GM12878 (cell line): Measurements from ENCODE around the gene ADRA2B. TPM values are rescaled to one million over a fixed set of nuclear protein-coding genes. Genes with fewer than 3 reads are reported as not detected.

Source experiments
- ATAC-seq: fragments of 200-7000 bp; cut with Tn5 transposase; 3 replicates; pipeline ENCODE4 v1.9.1; 2020; ENCODE audit warnings: mild to moderate bottlenecking, moderate library complexity
- BruUV-seq: library from RNA; stranded (reverse); fragments of 400-500 nt; replicated peaks from 2 replicates; lab custom pipeline; 2021; lab: Mats Ljungman, UMichigan
- CTCF ChIA-PET: fragments of 300-600 bp; sonication (Branson Sonifier 250); formaldehyde crosslinking; extraction: SDS; loops from one replicate; lab custom pipeline; 2021; ENCODE audit warnings: inconsistent platforms; lab: Yijun Ruan, JAX
- POLR2A ChIA-PET: fragments of 350-600 bp; formaldehyde crosslinking; extraction: SDS; loops from one replicate; lab custom pipeline; 2021; ENCODE audit warnings: inconsistent platforms; lab: Charles Lee
- RAD21 ChIA-PET: fragments of 300-600 bp; sonication (Branson Sonifier 250); formaldehyde crosslinking; loops from one replicate; lab custom pipeline; 2023; ENCODE audit warnings: antibody characterized with exemption; ENCODE audit not compliant: unreplicated experiment; lab: Charles Lee
- SMC1A ChIA-PET: fragments of 300-600 bp; sonication (Branson Sonifier 250); formaldehyde crosslinking; loops from one replicate; lab custom pipeline; 2023; ENCODE audit not compliant: unreplicated experiment, uncharacterized antibody; lab: Charles Lee
- DNase-seq: peaks from one replicate; pipeline ENCODE4 v3.0.0-alpha.2; 2011; ENCODE audit warnings: low read depth, low spot score
- FAIRE-seq: peaks from 3 replicates; lab custom pipeline; 2011; peaks lifted over from hg19 to GRCh38; lab: Jason Lieb, UNC
- H2AFZ ChIP-seq: 2 replicates; pipeline ENCODE4 v1.6.0; 2011; ENCODE audit warnings: low read depth, low read length, control low read depth; ENCODE audit not compliant: control insufficient read depth
- H3K27ac ChIP-seq: 2 replicates; pipeline ENCODE4 v1.5.1; 2011; ENCODE audit warnings: control low read depth; ENCODE audit not compliant: control insufficient read depth, insufficient read depth
- H3K27me3 ChIP-seq, 2 experiments: replicated peaks in 1 of 2; 2 replicates each; pipeline versions ENCODE4 v1.6.0 to v1.6.1; 2011; ENCODE audit warnings: low read length in 1 of 2; ENCODE audit not compliant: control insufficient read depth in 2 of 2, insufficient read depth in 2 of 2
- H3K36me3 ChIP-seq, 2 experiments: 2 replicates each; pipeline ENCODE4 v1.5.1; 2011; ENCODE audit warnings: low read length in 1 of 2; ENCODE audit not compliant: control insufficient read depth in 2 of 2, insufficient read depth in 2 of 2
- H3K4me1 ChIP-seq: 2 replicates; pipeline ENCODE4 v1.6.1; 2011; ENCODE audit warnings: mild to moderate bottlenecking, low read length, moderate library complexity, mixed read lengths; ENCODE audit not compliant: control insufficient read depth, insufficient read depth
- H3K4me2 ChIP-seq: 2 replicates; pipeline ENCODE4 v1.6.0; 2011; ENCODE audit warnings: control low read depth; ENCODE audit not compliant: control insufficient read depth, insufficient read depth
- H3K4me3 ChIP-seq: fragments of 200-600 bp; sonication (generic); 2 replicates; pipeline ENCODE4 v1.5.1; 2016
- H3K79me2 ChIP-seq: 2 replicates; pipeline ENCODE4 v1.6.0; 2011; ENCODE audit warnings: low read length; ENCODE audit not compliant: control insufficient read depth, insufficient read depth
- H3K9ac ChIP-seq: 2 replicates; pipeline ENCODE4 v1.8.0; 2011; ENCODE audit warnings: low read length, control low read depth, mixed read lengths; ENCODE audit not compliant: control insufficient read depth, insufficient read depth
- H3K9me3 ChIP-seq: replicated peaks from 3 replicates; pipeline ENCODE4 v1.5.1; 2011; ENCODE audit warnings: mild to moderate bottlenecking, low read length; ENCODE audit not compliant: control insufficient read depth, insufficient read depth
- H4K20me1 ChIP-seq: 2 replicates; pipeline ENCODE4 v1.6.0; 2011; ENCODE audit not compliant: control insufficient read depth, insufficient read depth
- CBFB ChIP-seq: IDR thresholded peaks from 2 replicates; pipeline ENCODE4 v1.6.1; 2016; ENCODE audit warnings: antibody characterized with exemption, low read depth
- KAT2A ChIP-seq: conservative IDR thresholded peaks from 2 replicates; pipeline ENCODE4 v1.6.1; 2011; ENCODE audit warnings: low read depth, low read length; ENCODE audit not compliant: control insufficient read depth
- NFYA ChIP-seq: IDR thresholded peaks from 2 replicates; pipeline ENCODE4 v1.6.1; 2011; ENCODE audit warnings: low read depth, mild to moderate bottlenecking, low read length, improper control_type of control experiment, borderline replicate concordance
- NR2F1 ChIP-seq: fragments of 450-650 bp; conservative IDR thresholded peaks from 2 replicates; pipeline ENCODE4 v1.6.1; 2017; ENCODE audit warnings: mild to moderate bottlenecking
- POU2F2 ChIP-seq: IDR thresholded peaks from 3 replicates; pipeline ENCODE4 v1.6.1; 2011; ENCODE audit warnings: low read depth, mild to moderate bottlenecking, low read length, borderline replicate concordance
- PRDM15 ChIP-seq: fragments of 450-650 bp; formaldehyde crosslinking; IDR thresholded peaks from 2 replicates; pipeline ENCODE4 v1.4.0; 2020; ENCODE audit warnings: mild to moderate bottlenecking, moderate library complexity
- SUZ12 ChIP-seq: fragments of 200-600 bp; sonication (generic); IDR thresholded peaks from one replicate; pipeline ENCODE4 v1.6.1; 2018; ENCODE audit warnings: antibody characterized with exemption, mild to moderate bottlenecking; ENCODE audit not compliant: unreplicated experiment
- ZBTB4 ChIP-seq: fragments of 450-650 bp; formaldehyde crosslinking; IDR thresholded peaks from 2 replicates; pipeline ENCODE4 v1.4.0; 2022; ENCODE audit warnings: mild to moderate bottlenecking, moderate library complexity
- ZNF384 ChIP-seq: IDR thresholded peaks from 2 replicates; pipeline ENCODE4 v1.6.1; 2012; ENCODE audit warnings: low read depth, mild to moderate bottlenecking, low read length, improper control_type of control experiment, borderline replicate concordance
- WGBS: methylation state at CpG from one replicate; pipeline ENCODE4 v1.1.6; 2016; ENCODE audit warnings: low lambda C conversion rate; ENCODE audit not compliant: insufficient replicate concordance, insufficient coverage; ENCODE audit errors: missing lambda C conversion rate; 5-methylcytosine and 5-hydroxymethylcytosine counted together
- in situ Hi-C: fragments of 300-500 bp; cut with MboI; formaldehyde crosslinking; loops from 9 replicates; pipeline ENCODE4 v1.14.3; 2018; ENCODE audit warnings: mixed read lengths
- intact Hi-C: fragments of 100-400 bp; cut with micrococcal nuclease; formaldehyde crosslinking; loops from one replicate; pipeline ENCODE4 v1.14.2; 2022; ENCODE audit not compliant: unreplicated experiment
- polyA plus RNA-seq, 11 experiments: library from polyadenylated mRNA; depleted of rRNA in 4 of 11; unstranded in 6 of 11; stranded (reverse) in 5 of 11; fragments of >200 nt; fragmentation: Nextera tagmentation in 4 of 11; fragmentation: Illumina TruSeq in 1 of 11; extraction: Ambion mirVana in 4 of 11; extraction: Trizol in 1 of 11; gene quantifications; 1 replicate in 1 of 11; 2 replicates in 10 of 11; pipeline versions ENCODE4 v1.2.1 to v1.2.3, GENCODE V29; 2011 to 2016; ENCODE audit warnings: inconsistent platforms in 2 of 11, missing spikeins in 2 of 11, low read depth in 1 of 11
- total RNA-seq, 4 experiments: library from RNA; depleted of rRNA in 3 of 4; stranded (reverse); fragments of >200 nt in 3 of 4; fragmentation: Illumina TruSeq in 1 of 4; extraction: Trizol in 1 of 4; gene quantifications; 2 replicates each; pipeline versions ENCODE4 v1.2.1 to v1.2.3, GENCODE V29; 2013 to 2021
- TF ChIP-seq, protein P1 (sequence below): IDR thresholded peaks from 2 replicates; pipeline ENCODE4 v1.6.1; 2011; ENCODE audit warnings: borderline replicate concordance, low read depth, mild to moderate bottlenecking, moderate library complexity, mixed read lengths, low read length; ENCODE audit not compliant: insufficient read depth; ENCODE audit errors: extremely low read length
- TF ChIP-seq, protein P2 (sequence below): fragments of 450-650 bp; IDR thresholded peaks from 2 replicates; pipeline ENCODE4 v1.6.1; 2017; ENCODE audit warnings: low read depth, mild to moderate bottlenecking, moderate library complexity

Gene ADRA2B
- total and polyA plus RNA-seq, 10 of the 15 experiments (the other 5 are each of a cell fraction or from before 2014, with no cell fraction given): 0.01 to 0.10 (median 0.04) TPM; not detected in 6

DNA sequence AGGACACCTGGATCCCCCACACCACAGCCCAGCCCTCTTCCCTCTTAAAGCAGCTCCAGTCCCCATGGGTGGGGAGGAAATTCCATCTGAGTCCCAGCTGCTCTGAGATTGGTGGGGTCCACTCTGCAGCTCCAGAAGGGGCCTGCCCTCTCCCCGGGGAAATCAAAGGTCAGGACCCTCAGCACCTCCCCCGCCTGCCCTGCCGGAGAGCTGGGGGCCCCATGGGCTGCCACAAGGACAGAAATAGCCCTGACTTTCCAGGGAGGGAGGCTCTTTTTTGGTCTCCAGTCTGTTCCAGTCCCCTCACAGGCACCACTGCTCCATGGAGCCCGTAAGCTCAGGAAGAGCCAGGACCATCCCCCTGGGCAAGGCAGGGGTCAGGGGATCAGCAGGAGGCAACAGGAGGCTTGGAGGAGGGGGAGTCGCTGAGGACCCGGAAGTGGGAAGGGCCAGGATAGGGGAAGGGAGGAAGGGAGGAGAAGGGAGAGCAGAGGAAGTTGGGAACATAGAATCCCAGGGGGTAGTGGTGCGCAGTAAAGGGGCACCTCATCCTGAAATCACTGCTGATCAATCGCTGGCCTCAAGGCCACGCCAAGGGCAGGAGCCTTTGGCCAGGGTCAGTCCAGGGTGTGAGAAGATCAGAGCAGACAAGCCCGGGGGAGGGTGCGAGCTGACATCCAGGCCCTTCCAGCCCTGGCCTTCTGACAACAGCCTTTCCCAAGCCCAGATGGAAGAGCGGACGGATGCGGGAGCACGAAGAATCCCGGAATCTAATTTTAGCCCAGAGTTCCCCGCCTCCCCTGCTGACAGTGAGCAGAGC is 7.6 kb downstream of the ADRA2B start:
- DNase-seq (no peak), FAIRE-seq (no peak), ATAC-seq (no peak)
- BruUV-seq: no TSS peak
- Histone ChIP-seq H3K27me3 (no peaks in the 10 kb centered on the region), H3K36me3 (no peaks in the 10 kb centered on the region), H3K79me2 (no peaks in the 10 kb centered on the region), H3K9ac (no peak overlapping the region), H3K27ac (no peak overlapping the region), H3K4me3 (no peak overlapping the region), H3K9me3 (peaks cover 4% of the 10 kb centered on the region; the same call in 2 of the 3 replicates), H2AFZ (no peak overlapping the region), H3K4me2 (no peak overlapping the region), H4K20me1 (no peaks in the 10 kb centered on the region), H3K4me1 (no peaks in the 10 kb centered on the region)
- RAD21 ChIA-PET: interaction anchor here (1.6 kb wide), 1 partner anchor 66 kb away, joined by 5 read pairs; no protein-coding TSS in a partner anchor
- intact Hi-C loops: no loop called here
- WGBS: 38% methylated on average over 17 of the region's 17 CpGs
- in situ Hi-C loops: no loop called here
- CTCF ChIA-PET: no interaction called here
- SMC1A ChIA-PET: no interaction called here
- POLR2A ChIA-PET: no interaction called here
- TF ChIP-seq NFYA: no peak
- TF ChIP-seq KAT2A: no peak
- TF ChIP-seq, protein P1, sequence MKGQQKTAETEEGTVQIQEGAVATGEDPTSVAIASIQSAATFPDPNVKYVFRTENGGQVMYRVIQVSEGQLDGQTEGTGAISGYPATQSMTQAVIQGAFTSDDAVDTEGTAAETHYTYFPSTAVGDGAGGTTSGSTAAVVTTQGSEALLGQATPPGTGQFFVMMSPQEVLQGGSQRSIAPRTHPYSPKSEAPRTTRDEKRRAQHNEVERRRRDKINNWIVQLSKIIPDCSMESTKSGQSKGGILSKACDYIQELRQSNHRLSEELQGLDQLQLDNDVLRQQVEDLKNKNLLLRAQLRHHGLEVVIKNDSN: no peak
- no peak for TF ChIP-seq SUZ12
- TF ChIP-seq ZNF384: no peak
- TF ChIP-seq ZBTB4: no peak
- TF ChIP-seq POU2F2: no peak
- no peak for TF ChIP-seq PRDM15
- no peak for TF ChIP-seq NR2F1
- TF ChIP-seq CBFB: no peak
- TF ChIP-seq, protein P2, sequence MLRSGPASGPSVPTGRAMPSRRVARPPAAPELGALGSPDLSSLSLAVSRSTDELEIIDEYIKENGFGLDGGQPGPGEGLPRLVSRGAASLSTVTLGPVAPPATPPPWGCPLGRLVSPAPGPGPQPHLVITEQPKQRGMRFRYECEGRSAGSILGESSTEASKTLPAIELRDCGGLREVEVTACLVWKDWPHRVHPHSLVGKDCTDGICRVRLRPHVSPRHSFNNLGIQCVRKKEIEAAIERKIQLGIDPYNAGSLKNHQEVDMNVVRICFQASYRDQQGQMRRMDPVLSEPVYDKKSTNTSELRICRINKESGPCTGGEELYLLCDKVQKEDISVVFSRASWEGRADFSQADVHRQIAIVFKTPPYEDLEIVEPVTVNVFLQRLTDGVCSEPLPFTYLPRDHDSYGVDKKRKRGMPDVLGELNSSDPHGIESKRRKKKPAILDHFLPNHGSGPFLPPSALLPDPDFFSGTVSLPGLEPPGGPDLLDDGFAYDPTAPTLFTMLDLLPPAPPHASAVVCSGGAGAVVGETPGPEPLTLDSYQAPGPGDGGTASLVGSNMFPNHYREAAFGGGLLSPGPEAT: no peak
